ENCODE data around the gene VSIG2.

Gene VSIG2

GRCh38 chr11:124796312-124796711, 44.3 kb upstream of the VSIG2 start:
- ChIA-PET POLR2A (interaction anchor here (0.7 kb wide), 2 partner anchors 33 to 143 kb away, joined by 3 to 5 read pairs; no protein-coding TSS in a partner anchor), CTCF (interaction anchor here (0.9 to 24.9 kb wide), 5 partner anchors 9 to 126 kb away, joined by 3 to 381 read pairs (median 23); partner anchors contain the start of gene ESAM)
- DNase-seq (ENCODE audit: extremely low spot score): no peak
- TF ChIP-seq CTCF (IDR thresholded peaks at IDR 0.05; ENCODE audit: control extremely low read depth, extremely low read depth, low read depth, missing control alignments): no peak

- POLR2A ChIA-PET: no interaction called here
- peak; percentile 50 for DNase-seq (ENCODE audit: extremely low spot score)
Measured at GRCh38 chr11:124793466-124794278, 41.6 kb upstream of the VSIG2 start.

GRCh38 chr11:124791626-124792341, 39.7 kb upstream of the VSIG2 start:
- CTCF ChIA-PET: interaction anchor here (0.9 to 24.9 kb wide), 9 partner anchors 9 to 151 kb away, joined by 3 to 381 read pairs (median 18); partner anchors contain the start of gene ESAM
- no peak for TF ChIP-seq CTCF (IDR thresholded peaks at IDR 0.05; ENCODE audit: control extremely low read depth, extremely low read depth, low read depth, missing control alignments)
- DNase-seq (ENCODE audit: extremely low spot score): peak; percentile 23
- POLR2A ChIA-PET: no interaction called here

More at GRCh38 chr11:124793466-124794278, 41.6 kb upstream of the VSIG2 start:
- CTCF ChIA-PET: interaction anchor here (0.6 to 24.9 kb wide), 33 partner anchors 8 to 170 kb away, joined by 3 to 381 read pairs (median 6); partner anchors contain the start of genes ESAM and TBRG1
- peak; percentile 77 for TF ChIP-seq CTCF (IDR thresholded peaks at IDR 0.05; ENCODE audit: control extremely low read depth, extremely low read depth, low read depth, missing control alignments)

- no peak for TF ChIP-seq CTCF (IDR thresholded peaks at IDR 0.05; ENCODE audit: control extremely low read depth, extremely low read depth, low read depth, missing control alignments)
- POLR2A ChIA-PET: no interaction called here
- DNase-seq (ENCODE audit: extremely low spot score): no peak
- CTCF ChIA-PET: interaction anchor here (1.1 to 24.9 kb wide), 3 partner anchors 10 to 119 kb away, joined by 3 to 381 read pairs (median 8); partner anchors contain the start of gene ESAM
Measured at GRCh38 chr11:124788521-124788920, 36.5 kb upstream of the VSIG2 start.

GRCh38 chr11:124784051-124784450, 32.0 kb upstream of the VSIG2 start:
- ChIA-PET CTCF (interaction anchor here (0.9 to 3.1 kb wide), 5 partner anchors 10 to 53 kb away, joined by 3 to 18 read pairs (median 4); partner anchors contain the start of gene ESAM), POLR2A (no interaction called here)
- DNase-seq (ENCODE audit: extremely low spot score): no peak
- no peak for TF ChIP-seq CTCF (IDR thresholded peaks at IDR 0.05; ENCODE audit: control extremely low read depth, extremely low read depth, low read depth, missing control alignments)

- no peak for TF ChIP-seq CTCF (IDR thresholded peaks at IDR 0.05; ENCODE audit: control extremely low read depth, extremely low read depth, low read depth, missing control alignments)
- POLR2A ChIA-PET: no interaction called here
- CTCF ChIA-PET: interaction anchor here (0.8 to 3.1 kb wide), 7 partner anchors 8 to 36 kb away, joined by 3 to 18 read pairs (median 4); partner anchors contain the start of gene ESAM
- DNase-seq (ENCODE audit: extremely low spot score): no peak
Measured at GRCh38 chr11:124783002-124783401, 30.9 kb upstream of the VSIG2 start.

Measured in GM10248 (cell line).